Nephron progenitor cell (in vitro differentiated cells): ENCODE data around the gene CLBA1.

Experiments used
- DNase-seq: peaks from one replicate; pipeline ENCODE4 v3.0.0; 2021
- H3K27ac Mint-ChIP-seq: 2 replicates; pipeline ENCODE4 v1.8.0; 2021; ENCODE audit warnings: mild to moderate bottlenecking, moderate library complexity, mixed read lengths
- H3K27me3 Mint-ChIP-seq: 2 replicates; pipeline ENCODE4 v1.8.0; 2021; ENCODE audit warnings: mild to moderate bottlenecking, low read depth, mixed read lengths; ENCODE audit not compliant: poor library complexity
- H3K36me3 Mint-ChIP-seq: 2 replicates; pipeline ENCODE4 v1.8.0; 2021; ENCODE audit warnings: low read depth, mixed read lengths
- H3K4me1 Mint-ChIP-seq: 2 replicates; pipeline ENCODE4 v1.8.0; 2021; ENCODE audit warnings: mixed read lengths
- H3K4me3 Mint-ChIP-seq: 2 replicates; pipeline ENCODE4 v1.8.0; 2021; ENCODE audit warnings: mild to moderate bottlenecking, moderate library complexity, mixed read lengths
- H3K9me3 Mint-ChIP-seq: 2 replicates; pipeline ENCODE4 v1.8.0; 2021; ENCODE audit warnings: mild to moderate bottlenecking, moderate library complexity, mixed read lengths
- CTCF ChIP-seq: fragments of 200-600 bp; sonication (generic); IDR thresholded peaks from 2 replicates; pipeline ENCODE4 v1.5.0; 2021; ENCODE audit warnings: antibody characterized with exemption

CLBA1 gene

GRCh38 chr14:105020815-105021655, 35.4 kb downstream of the CLBA1 start, which contains the start of gene CDCA4:
CDCA4 (minus strand) TSS chr14:105021083; CDS start chr14:105011929, 9,154 bp downstream.
- DNase-seq: peak; percentile 99
- Mint-ChIP-seq H3K9me3 (no peaks in the 10 kb centered on the region), H3K4me1 (peaks cover 55% of the 10 kb centered on the region), H3K4me3 (peak within 1 kb of the TSS; percentile 93), H3K27ac (peak within 1 kb of the TSS; percentile 91), H3K36me3 (peaks cover 12% of the 10 kb centered on the region), H3K27me3 (peaks cover 5% of the 10 kb centered on the region)
- no peak for TF ChIP-seq CTCF

- Mint-ChIP-seq H3K27me3 (peaks cover 10% of the 10 kb centered on the region), H3K4me3 (peak overlapping the region; percentile 93), H3K4me1 (peaks cover 48% of the 10 kb centered on the region), H3K36me3 (peaks cover 8% of the 10 kb centered on the region), H3K9me3 (no peaks in the 10 kb centered on the region), H3K27ac (peak overlapping the region; percentile 89)
- TF ChIP-seq CTCF: no peak
- DNase-seq: peak; percentile 53
Measured at GRCh38 chr14:105021656-105022275, 36.2 kb downstream of the CLBA1 start.

GRCh38 chr14:105022276-105022670, 36.7 kb downstream of the CLBA1 start:
- H3K36me3 Mint-ChIP-seq: peaks cover 5% of the 10 kb centered on the region
- H3K27ac Mint-ChIP-seq: no peak overlapping the region
- peak overlapping the region; percentile 93 for H3K4me3 Mint-ChIP-seq
- peaks cover 43% of the 10 kb centered on the region for H3K4me1 Mint-ChIP-seq
- DNase-seq: no peak
- no peak for TF ChIP-seq CTCF
- peaks cover 10% of the 10 kb centered on the region for H3K27me3 Mint-ChIP-seq
- H3K9me3 Mint-ChIP-seq: no peaks in the 10 kb centered on the region

GRCh38 chr14:105023144-105023543, 37.6 kb downstream of the CLBA1 start:
- DNase-seq: no peak
- H3K4me3 Mint-ChIP-seq: peak overlapping the region; percentile 17
- H3K27ac Mint-ChIP-seq: no peak overlapping the region
- no peak for TF ChIP-seq CTCF
- H3K27me3 Mint-ChIP-seq: peaks cover 18% of the 10 kb centered on the region
- H3K9me3 Mint-ChIP-seq: no peaks in the 10 kb centered on the region
- peaks cover 36% of the 10 kb centered on the region for H3K4me1 Mint-ChIP-seq
- no peaks in the 10 kb centered on the region for H3K36me3 Mint-ChIP-seq

- no peak for DNase-seq
- no peak overlapping the region for H3K27ac Mint-ChIP-seq
- H3K36me3 Mint-ChIP-seq: no peaks in the 10 kb centered on the region
- H3K27me3 Mint-ChIP-seq: peaks cover 26% of the 10 kb centered on the region
- H3K9me3 Mint-ChIP-seq: no peaks in the 10 kb centered on the region
- H3K4me1 Mint-ChIP-seq: peaks cover 30% of the 10 kb centered on the region
- TF ChIP-seq CTCF: no peak
- H3K4me3 Mint-ChIP-seq: no peak overlapping the region
Measured at GRCh38 chr14:105023791-105024480, 38.3 kb downstream of the CLBA1 start.
